GM18505 (cell line): ENCODE data around the gene PIN4.
"Not testable (repeated sequence)": the region's sequence is repeated elsewhere in the genome, so short reads cannot be mapped to it uniquely, and the experiment has no call there.

Experiments
- ATAC-seq: cut with Tn5 transposase; IDR thresholded peaks from one replicate; pipeline ENCODE4 v1.9.1; 2021; ENCODE audit not compliant: unreplicated experiment
- POLR2A ChIP-seq: IDR thresholded peaks from 4 replicates; pipeline ENCODE4 v1.6.1; 2011; ENCODE audit warnings: borderline replicate concordance; ENCODE audit not compliant: insufficient read depth, insufficient read length; ENCODE audit errors: extremely low read depth

The PIN4 gene

DNA sequence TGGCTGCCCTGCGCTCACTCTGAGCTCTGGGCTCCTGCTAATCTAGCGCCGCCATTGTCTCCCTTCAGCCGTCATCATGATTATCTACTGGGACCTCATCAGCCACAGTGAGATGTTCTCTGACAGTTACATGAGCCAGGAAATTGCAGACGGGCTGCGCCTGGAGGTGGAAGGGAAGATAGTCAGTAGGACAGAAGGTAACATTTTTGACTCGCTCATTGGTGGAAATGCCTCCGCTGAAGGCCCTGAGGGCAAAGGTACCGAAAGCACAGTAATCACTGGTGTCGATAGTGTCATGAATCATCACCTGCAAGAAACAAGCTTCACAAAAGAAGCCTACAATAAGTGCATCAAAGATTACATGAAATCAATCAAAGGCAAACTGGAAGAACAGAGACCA, 21.8 kb upstream of the PIN4 start:
- no peak for ATAC-seq
- no peak for TF ChIP-seq POLR2A

DNA sequence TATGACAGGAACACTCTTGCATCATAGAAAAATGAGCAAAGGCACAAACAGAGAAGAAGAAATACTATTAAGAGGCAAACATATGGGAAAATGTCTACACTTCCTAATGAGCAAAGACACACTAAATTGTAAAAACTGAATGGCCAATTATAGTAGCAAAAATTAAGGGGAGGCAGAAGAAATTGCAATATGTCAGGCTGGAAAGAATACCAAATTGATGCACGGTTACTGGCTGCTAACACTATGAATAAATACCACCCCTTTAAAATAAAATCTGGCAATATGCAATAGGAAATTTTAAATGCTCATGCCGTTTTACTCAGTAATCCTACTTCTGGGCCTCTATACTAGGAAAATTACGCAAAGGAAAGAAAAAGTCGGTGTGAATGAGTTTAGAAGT, 16.0 kb upstream of the PIN4 start:
- ATAC-seq, result no peak
- TF ChIP-seq POLR2A, result no peak

- ATAC-seq, result no peak
- TF ChIP-seq POLR2A, result no peak
These were observed 12.4 kb upstream of the PIN4 start for GRCh38 chrX:72169008-72169728.

DNA sequence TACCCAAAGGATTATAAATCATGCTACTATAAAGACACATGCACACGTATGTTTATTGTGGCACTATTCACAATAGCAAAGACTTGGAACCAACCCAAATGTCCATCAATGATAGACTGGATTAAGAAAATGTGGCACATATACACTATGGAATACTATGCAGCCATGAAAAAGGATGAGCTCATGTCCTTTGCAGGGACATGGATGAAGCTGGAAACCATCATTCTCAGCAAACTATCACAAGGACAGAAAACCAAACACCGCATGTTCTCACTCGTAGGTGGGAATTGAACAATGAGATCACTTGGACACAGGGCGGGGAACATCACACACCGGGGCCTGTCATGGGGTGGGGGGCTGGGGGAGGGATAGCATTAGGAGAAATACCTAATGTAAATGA, 5.3 kb upstream of the PIN4 start:
- not testable (repeated sequence) for ATAC-seq

DNA sequence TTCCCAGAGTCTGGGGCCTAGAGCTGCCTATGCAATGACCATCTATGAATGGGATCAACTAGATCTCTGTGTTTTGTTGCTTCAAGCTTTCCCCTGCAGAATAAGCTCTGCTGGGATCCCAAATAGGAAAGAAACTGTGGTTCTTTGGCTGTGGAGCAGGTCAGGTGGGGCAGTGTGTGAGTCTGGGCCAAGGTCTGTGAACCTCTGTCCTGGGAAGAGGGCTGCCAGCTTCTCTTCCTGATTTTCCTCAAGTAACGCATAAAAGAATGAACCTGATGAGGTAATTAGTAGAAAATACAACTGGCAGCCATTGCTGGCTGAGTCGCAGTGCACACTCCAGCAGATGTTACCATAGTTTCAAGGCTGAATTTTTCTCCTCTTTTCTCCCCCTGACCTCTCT, 4.6 kb upstream of the PIN4 start:
- no peak for TF ChIP-seq POLR2A

DNA sequence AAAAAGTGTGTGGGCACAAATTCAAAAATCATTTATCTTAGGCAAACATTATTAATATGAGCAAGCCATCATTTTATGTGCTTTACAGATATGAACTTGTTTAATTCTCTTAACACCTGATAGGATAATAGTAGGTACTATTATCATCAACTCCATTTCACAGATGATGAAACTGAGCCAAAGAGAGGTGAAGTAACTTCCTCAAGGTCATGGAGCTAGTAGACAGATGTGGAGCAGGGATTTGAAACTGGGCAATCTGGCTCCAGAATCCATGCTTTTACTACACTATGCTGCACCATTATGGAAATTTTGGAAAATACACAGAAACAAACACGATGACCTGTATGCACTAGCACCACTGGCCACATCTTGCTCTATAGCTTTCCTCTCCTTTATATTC, 1.0 kb upstream of the PIN4 start:
- no peak for ATAC-seq
- TF ChIP-seq POLR2A, result no peak

More for the DNA sequence above, 4.6 kb upstream of the PIN4 start:
- ATAC-seq, result no peak

GRCh38 chrX:72182924-72183323, 1.4 kb downstream of the PIN4 start:
- TF ChIP-seq POLR2A, result no peak
- no peak for ATAC-seq

DNA sequence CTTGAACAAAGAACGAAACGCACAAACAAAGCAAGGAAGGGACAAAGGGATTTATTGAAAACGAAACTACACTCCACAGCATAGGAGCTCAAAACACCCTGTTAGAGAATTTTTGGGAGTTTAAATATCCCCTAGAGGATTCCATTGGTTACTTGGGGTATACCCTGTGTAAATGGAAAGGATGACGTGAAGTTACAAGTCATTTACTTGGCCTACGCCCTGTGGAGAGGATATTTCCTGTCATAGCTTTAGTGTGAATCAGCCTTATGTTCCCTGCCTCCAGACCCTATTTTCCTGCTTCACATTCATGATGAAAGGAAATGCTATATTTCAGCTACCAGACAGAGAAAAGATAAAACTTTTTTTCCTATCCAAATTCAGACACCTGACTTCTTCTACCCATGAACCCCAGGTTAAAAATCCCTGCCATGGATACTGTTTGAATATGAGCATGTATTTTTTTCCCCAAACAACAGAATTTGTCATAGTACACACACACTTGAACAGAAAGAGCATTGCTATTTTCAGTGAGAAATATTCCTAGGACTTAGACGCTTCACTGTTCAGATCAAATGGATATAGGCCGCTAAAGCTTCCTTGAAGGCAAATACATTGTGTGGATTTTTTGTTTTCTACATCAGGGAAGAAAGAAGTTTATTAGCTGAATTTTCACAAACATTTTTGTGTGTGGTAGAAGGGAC, 20.4 kb downstream of the PIN4 start:
- TF ChIP-seq POLR2A, result no peak
- no peak for ATAC-seq

GRCh38 chrX:72202792-72203401, 21.3 kb downstream of the PIN4 start:
- ATAC-seq, result no peak
- no peak for TF ChIP-seq POLR2A

DNA sequence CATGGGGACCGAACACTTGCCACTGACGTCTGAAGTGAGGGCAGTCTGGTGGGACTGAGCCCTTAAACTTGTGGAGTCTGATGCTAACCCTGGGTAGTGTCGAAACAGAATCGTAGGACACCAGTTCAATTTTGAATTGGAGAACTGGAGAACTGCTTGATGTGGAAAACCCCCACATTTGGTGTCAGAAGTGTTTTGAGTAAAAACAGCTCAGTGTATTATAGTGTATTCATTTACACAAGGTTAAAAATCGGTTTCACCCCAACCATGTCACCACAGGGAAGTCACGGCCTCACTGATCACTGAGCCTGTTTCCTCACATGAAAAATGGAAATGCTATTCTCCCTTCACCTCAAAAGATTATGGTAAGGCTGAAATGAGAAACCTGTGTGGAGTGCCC, 21.9 kb downstream of the PIN4 start:
- no peak for TF ChIP-seq POLR2A
- ATAC-seq, result no peak

DNA sequence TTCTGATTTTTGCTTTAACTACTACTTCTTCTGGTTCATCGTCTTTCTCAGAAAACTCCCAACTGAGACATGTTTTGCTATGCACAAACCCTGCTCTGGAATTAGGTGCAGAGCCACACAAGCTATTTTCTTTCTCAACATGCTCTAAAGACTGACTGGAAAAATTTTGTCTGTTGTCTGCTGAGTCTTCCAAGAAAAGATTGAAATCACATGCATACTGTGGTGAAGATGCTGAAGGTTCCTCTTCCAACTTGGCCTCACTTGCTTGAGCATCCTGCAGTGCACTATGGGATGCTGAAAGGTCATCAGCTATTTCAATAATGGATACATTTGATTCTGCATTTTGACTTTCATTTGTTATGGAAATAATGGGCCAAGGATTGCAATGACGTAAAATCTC, 24.1 kb downstream of the PIN4 start:
- no peak for ATAC-seq
- TF ChIP-seq POLR2A, result no peak

DNA sequence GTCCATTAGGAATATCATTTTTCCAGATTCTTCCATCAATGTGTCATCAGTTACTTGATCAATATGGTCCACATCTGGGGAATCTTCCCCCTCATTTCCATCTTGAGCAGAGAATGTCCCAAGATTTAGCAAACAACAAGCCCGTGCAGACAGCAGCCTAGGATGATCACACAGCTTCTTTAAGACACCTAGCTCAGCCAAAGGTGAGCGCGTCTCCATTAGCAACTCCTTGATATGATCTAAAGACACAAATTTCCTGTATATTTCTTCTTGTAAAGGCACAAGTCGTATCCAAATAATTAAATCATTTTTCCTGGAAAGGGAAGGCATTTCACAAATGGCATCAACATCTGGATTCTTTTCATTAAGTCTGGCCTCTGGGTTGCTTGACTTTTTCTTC, 25.8 kb downstream of the PIN4 start:
- TF ChIP-seq POLR2A, result no peak
- no peak for ATAC-seq

GRCh38 chrX:72208126-72208800, 26.7 kb downstream of the PIN4 start:
- ATAC-seq, result no peak
- TF ChIP-seq POLR2A, result no peak

- no peak for TF ChIP-seq POLR2A
- ATAC-seq, result no peak
These were observed 35.4 kb downstream of the PIN4 start for GRCh38 chrX:72216973-72217372.

GRCh38 chrX:72220375-72220774, 38.8 kb downstream of the PIN4 start:
- not testable (repeated sequence) for ATAC-seq
